T-helper 1 cell treated with Interleukin-12 subunit alpha and Interleukin-12 subunit beta and Interleukin-4 antibody, amounts not matched to agents 30 μg/mL and 1 μg/mL, for 36 hours (primary cell): ENCODE results near the gene CCDC122.
"Not testable (repeated sequence)": the region's sequence is repeated elsewhere in the genome, so short reads cannot be mapped to it uniquely, and the experiment has no call there.

ENCODE experiments used
- H3K27ac Mint-ChIP-seq: one replicate; pipeline ENCODE4 v1.8.0; 2021; ENCODE audit warnings: mild to moderate bottlenecking, mixed read lengths
- H3K27me3 Mint-ChIP-seq: one replicate; pipeline ENCODE4 v1.8.0; 2021; ENCODE audit warnings: low read depth, mixed read lengths
- H3K36me3 Mint-ChIP-seq: one replicate; pipeline ENCODE4 v1.8.0; 2021; ENCODE audit warnings: low read depth, mixed read lengths
- H3K4me1 Mint-ChIP-seq: one replicate; pipeline ENCODE4 v1.8.0; 2021; ENCODE audit warnings: low read depth, mixed read lengths
- H3K4me3 Mint-ChIP-seq: one replicate; pipeline ENCODE4 v1.8.0; 2021; ENCODE audit warnings: mild to moderate bottlenecking, moderate library complexity, mixed read lengths
- H3K9me3 Mint-ChIP-seq: one replicate; pipeline ENCODE4 v1.8.0; 2021; ENCODE audit warnings: mixed read lengths

The CCDC122 gene

DNA sequence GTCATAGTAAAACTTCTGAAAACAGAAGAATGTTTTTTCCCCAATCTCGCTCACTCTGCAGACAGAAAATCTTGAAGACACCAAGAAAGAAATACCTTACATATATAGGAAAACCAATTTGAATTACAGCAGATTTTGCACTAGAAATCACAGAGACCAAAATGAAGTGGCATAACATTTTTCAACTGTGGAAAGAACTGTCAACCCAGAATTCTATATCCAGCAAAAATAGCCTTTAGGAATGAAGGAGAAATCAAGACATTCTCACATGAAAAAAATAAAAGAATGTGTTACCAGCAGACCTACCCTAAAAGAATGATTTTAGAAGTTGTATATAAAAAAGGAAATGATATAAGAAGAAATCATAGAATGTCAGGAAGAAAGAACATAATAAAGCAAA, 28.7 kb downstream of the CCDC122 start:
- H3K9me3 Mint-ChIP-seq = peaks cover 37% of the 10 kb centered on the region
- H3K27ac Mint-ChIP-seq = no peak overlapping the region
- H3K4me1 Mint-ChIP-seq = no peaks in the 10 kb centered on the region
- peaks cover 1% of the 10 kb centered on the region for H3K36me3 Mint-ChIP-seq
- H3K4me3 Mint-ChIP-seq = no peak overlapping the region
- H3K27me3 Mint-ChIP-seq = peaks cover 4% of the 10 kb centered on the region

DNA sequence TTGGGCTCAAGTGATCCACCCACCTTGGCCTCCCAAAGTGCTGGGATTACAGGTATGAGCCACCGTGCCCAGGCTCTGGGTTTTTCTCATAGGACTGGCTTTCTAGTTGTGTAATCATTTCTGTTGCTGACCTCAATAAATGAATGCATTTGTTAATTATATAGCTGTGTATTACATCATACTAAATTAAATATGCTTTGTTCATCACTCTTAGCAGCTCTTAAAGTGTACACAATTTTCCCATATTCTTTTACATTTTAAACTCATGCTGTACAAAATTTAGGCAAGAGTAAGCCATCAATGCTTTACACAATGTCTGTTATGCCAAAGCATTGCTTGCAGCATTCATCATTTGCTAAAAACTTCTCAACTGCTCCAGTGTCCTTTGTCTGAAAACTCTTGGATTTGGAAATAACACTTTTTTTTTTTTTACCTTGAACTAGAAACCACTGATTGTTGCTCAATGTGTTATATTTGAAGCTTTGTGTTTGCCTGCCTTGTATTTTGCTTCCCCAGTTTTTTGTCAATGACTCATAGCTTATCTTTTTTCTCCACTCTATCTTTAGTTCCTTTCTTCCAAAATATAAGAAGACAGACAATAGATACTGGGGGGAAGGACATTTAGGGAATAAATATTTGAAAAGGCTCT, 31.4 kb downstream of the CCDC122 start:
- H3K36me3 Mint-ChIP-seq = peaks cover under 1% of the 10 kb centered on the region
- no peak overlapping the region for H3K4me3 Mint-ChIP-seq
- no peak overlapping the region for H3K27ac Mint-ChIP-seq
- peaks cover 16% of the 10 kb centered on the region for H3K27me3 Mint-ChIP-seq
- H3K4me1 Mint-ChIP-seq = no peaks in the 10 kb centered on the region
- H3K9me3 Mint-ChIP-seq = peaks cover 27% of the 10 kb centered on the region

DNA sequence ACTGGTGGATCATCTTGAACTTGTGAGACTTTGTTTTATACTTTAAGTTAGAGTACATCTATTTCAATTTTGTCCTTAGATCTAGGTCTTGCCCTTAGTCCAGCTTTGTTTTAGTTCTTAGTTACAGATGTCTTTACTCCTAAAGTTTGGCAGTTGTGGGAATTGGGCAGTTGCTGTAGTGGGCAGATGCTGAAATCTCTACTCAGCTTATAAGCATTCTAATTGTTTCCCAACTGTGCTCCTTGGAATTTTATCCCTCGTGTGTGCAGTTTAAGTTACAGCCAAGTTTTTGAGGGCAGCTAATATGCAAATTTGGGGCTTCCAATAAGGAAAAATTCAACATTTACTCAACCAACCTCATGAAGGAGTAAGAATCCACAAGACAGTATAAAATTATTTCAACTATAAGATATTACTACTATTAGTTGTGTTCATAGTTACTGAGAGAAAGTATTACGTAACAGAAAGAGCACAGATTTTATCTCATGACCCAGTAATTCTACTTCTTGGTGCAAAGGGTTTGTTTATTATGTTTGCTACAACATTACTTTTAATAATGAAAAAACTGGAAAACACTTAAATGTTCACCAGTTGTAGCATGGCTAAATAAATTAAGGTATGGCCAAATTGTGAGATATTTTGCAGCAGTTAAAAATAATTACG, 32.9 kb downstream of the CCDC122 start:
- Mint-ChIP-seq H3K4me1 (no peaks in the 10 kb centered on the region), H3K27ac (no peak overlapping the region), H3K27me3 (peaks cover 14% of the 10 kb centered on the region), H3K9me3 (peaks cover 15% of the 10 kb centered on the region), H3K4me3 (no peak overlapping the region), H3K36me3 (no peaks in the 10 kb centered on the region)

DNA sequence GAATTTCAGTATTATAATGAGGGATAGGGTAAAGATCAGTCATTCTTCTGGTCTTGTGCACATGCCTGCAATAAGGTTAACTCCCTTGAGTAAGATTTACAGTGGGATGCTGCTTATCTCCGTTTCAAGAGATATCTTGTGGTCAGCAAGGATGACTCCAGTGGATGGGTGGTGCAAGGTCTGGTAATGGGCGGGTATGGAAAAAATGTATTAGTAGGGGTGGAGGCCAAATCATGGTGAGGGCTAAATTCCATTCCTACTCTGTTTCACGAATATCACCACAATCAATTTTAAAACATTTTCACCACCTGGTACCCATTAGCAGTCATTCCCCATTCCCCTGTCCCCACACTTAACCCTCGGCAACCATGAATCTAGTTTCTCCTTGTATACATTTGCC, 40.6 kb downstream of the CCDC122 start:
- no peaks in the 10 kb centered on the region for H3K4me1 Mint-ChIP-seq
- no peak overlapping the region for H3K27ac Mint-ChIP-seq
- H3K4me3 Mint-ChIP-seq = no peak overlapping the region
- no peaks in the 10 kb centered on the region for H3K36me3 Mint-ChIP-seq
- no peaks in the 10 kb centered on the region for H3K9me3 Mint-ChIP-seq
- peaks cover 1% of the 10 kb centered on the region for H3K27me3 Mint-ChIP-seq

DNA sequence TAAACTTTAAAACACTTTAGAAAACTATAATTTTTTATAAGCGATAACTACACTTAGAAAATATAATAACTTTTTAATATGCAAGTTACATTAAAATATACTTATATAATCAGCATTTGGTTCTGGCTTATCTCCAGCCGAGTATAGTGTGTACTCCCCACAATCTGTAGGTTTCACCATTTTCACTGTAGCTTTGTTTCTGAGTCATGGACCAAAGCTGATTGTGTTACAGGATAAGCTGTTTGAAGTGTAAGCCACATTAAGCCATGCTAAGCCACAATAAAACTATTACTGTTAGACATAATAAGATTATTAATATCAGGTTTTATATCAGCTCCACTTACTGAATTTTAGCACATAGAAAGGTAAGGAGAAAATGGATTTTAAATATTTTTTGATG, 43.8 kb downstream of the CCDC122 start:
- H3K27me3 Mint-ChIP-seq = no peaks in the 10 kb centered on the region
- H3K4me3 Mint-ChIP-seq = no peak overlapping the region
- no peaks in the 10 kb centered on the region for H3K9me3 Mint-ChIP-seq
- H3K4me1 Mint-ChIP-seq = no peaks in the 10 kb centered on the region
- no peaks in the 10 kb centered on the region for H3K36me3 Mint-ChIP-seq
- H3K27ac Mint-ChIP-seq = no peak overlapping the region

DNA sequence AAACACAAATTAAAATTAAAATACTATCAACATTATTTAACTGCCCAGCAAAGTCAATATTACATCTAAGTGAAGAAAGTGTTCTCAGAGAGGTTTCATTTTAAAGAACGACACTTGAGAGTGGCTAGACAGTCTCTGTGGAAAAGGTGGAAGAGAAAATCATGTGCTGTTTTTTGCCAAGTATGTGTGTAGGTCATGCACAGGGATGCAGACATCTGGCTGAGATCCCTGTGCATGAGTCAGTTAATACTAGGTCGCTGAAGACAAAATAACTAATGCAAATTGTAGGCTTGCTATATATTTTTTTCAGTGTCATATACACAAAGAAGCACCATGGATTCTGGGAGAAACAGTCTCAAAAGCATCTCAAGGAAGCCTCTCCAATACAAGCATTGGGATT, 48.5 kb downstream of the CCDC122 start:
- H3K4me1 Mint-ChIP-seq = no peaks in the 10 kb centered on the region
- no peaks in the 10 kb centered on the region for H3K9me3 Mint-ChIP-seq
- H3K4me3 Mint-ChIP-seq = no peak overlapping the region
- H3K27ac Mint-ChIP-seq = no peak overlapping the region
- no peaks in the 10 kb centered on the region for H3K27me3 Mint-ChIP-seq
- H3K36me3 Mint-ChIP-seq = no peaks in the 10 kb centered on the region

DNA sequence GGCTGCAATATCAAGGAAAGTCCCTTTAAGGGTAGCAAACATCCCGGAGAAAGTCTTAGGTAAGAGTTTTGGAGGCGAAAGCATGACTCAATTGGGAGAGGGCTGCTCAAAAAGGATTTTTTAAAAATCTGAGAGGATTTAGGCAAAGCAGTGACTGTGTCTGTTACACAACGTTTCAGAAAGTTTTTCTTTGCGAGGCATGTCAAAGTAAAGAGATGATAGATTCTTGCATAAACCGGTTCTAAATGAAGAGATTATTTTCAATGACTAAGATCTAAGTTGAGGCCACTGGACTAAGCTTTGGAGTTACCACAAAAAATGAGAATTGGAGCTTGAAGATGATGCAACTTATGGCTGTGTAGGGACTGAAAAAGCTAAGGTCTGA, 49.1 kb downstream of the CCDC122 start:
- Mint-ChIP-seq H3K36me3 (no peaks in the 10 kb centered on the region), H3K27ac (no peak overlapping the region), H3K27me3 (no peaks in the 10 kb centered on the region), H3K9me3 (no peaks in the 10 kb centered on the region), H3K4me1 (no peaks in the 10 kb centered on the region), H3K4me3 (no peak overlapping the region)

DNA sequence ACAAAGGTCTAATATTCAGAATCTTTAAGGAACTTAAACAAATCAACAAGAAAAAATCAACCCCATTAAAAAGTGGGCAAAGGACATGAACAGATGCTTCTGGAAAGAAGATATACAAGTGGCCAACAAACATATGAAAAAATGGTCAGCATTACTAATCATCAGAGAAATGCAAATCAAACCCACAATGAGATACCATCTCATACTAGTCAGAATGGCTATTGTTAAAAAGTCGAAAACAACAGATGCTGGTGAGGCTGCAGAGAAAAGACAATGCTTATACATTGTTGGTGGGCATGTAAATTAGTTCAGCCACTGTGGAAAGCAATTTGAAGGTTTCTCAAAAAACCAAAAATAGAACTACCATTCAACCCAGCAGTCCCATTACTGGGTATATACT, 54.9 kb downstream of the CCDC122 start:
- not testable (repeated sequence) for H3K4me3 Mint-ChIP-seq, H3K27me3 Mint-ChIP-seq, H3K9me3 Mint-ChIP-seq, H3K36me3 Mint-ChIP-seq, H3K27ac Mint-ChIP-seq, H3K4me1 Mint-ChIP-seq

DNA sequence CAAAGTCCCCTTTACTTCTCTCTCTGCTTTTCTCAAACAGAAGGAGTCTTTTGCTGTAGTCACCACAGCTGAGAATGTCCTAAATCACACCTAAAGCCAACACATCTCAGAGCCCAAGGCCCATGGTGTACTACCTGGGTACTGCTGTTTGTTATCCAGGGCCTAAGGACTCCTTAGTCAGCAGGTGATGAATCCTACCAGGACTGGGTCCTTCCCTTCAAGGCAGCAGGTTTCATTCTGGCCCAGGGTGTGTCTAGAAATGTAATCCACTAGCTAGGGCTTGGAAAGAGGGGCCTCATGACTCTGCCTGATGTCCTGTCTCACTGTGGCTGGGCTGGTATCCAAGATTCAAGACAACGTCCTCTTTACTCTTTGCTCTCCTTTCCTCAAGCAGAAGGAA, 56.6 kb downstream of the CCDC122 start:
- Mint-ChIP-seq H3K9me3 (no peaks in the 10 kb centered on the region), H3K27ac (no peak overlapping the region), H3K36me3 (no peaks in the 10 kb centered on the region), H3K4me1 (no peaks in the 10 kb centered on the region), H3K27me3 (peaks cover 4% of the 10 kb centered on the region), H3K4me3 (no peak overlapping the region)

DNA sequence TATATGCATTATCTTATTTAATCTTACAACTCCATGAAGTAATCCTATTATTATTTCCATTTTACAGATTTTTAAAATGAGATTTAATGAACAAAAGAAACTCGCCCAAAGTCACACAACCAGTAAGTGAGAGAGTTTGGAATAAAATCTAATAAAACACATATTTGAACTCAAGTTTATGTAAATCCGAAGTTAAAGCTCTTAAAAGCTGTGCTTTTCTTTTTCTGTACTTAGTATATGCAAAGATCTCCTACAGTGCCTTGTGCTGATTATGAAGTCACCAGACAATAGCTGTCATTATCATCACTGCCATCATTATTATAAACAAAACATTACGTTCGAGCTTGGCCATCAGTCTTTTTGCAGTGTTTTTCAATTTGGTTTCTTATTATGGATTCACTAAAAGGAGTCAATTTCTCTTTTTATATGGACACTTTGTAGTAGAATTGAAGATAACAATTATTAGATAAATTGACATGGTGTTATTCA, 63.1 kb downstream of the CCDC122 start:
- Mint-ChIP-seq H3K4me1 (no peaks in the 10 kb centered on the region), H3K27me3 (peaks cover 36% of the 10 kb centered on the region)

DNA sequence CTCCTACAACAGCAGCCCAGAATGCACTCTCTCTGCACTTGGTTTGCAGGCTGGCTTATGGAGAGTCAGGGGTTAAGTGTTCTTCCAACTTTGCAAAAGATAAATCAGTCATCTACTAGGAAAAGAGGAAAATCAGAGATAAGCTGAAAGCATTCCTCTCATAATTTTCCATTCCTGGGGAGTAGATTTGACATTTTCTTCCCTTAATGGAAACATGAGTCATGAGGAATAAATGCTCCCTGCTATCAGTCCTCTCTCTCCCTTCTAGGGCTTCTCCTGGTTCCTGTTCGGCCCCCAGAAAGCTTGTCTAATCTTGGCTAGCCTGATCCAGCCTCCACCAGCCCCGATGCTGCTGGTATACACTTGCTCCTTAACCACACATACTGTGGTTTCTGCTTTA, 64.3 kb downstream of the CCDC122 start:
- H3K36me3 Mint-ChIP-seq = no peaks in the 10 kb centered on the region
- H3K27me3 Mint-ChIP-seq = peaks cover 36% of the 10 kb centered on the region
- no peaks in the 10 kb centered on the region for H3K9me3 Mint-ChIP-seq
- H3K4me1 Mint-ChIP-seq = no peaks in the 10 kb centered on the region
- no peak overlapping the region for H3K27ac Mint-ChIP-seq
- no peak overlapping the region for H3K4me3 Mint-ChIP-seq

More for the DNA sequence above, 63.1 kb downstream of the CCDC122 start:
- Mint-ChIP-seq H3K36me3 (no peaks in the 10 kb centered on the region), H3K27ac (no peak overlapping the region), H3K4me3 (no peak overlapping the region), H3K9me3 (no peaks in the 10 kb centered on the region)

DNA sequence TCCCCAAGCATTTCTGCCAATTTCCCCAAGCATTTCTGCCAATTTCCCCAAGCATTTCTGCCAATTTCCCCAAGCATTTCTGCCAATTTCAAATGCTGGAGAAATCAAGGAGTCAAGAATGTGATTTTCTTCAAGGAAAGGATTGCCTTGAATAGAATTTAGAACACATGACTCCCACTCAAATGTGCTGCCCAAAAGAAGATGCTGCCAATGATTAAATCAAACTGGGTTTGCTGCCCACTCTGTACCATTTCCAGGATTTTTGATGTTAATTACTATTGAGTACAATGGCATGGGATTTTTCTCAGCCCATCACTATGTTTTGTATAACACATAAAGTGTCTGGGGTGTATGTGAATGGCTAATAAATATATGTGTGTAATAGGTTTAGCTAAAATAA, 70.9 kb downstream of the CCDC122 start:
- peaks cover 17% of the 10 kb centered on the region for H3K27me3 Mint-ChIP-seq
- no peaks in the 10 kb centered on the region for H3K36me3 Mint-ChIP-seq
- H3K27ac Mint-ChIP-seq = no peak overlapping the region
- no peak overlapping the region for H3K4me3 Mint-ChIP-seq
- H3K4me1 Mint-ChIP-seq = peaks cover 3% of the 10 kb centered on the region
- H3K9me3 Mint-ChIP-seq = no peaks in the 10 kb centered on the region

DNA sequence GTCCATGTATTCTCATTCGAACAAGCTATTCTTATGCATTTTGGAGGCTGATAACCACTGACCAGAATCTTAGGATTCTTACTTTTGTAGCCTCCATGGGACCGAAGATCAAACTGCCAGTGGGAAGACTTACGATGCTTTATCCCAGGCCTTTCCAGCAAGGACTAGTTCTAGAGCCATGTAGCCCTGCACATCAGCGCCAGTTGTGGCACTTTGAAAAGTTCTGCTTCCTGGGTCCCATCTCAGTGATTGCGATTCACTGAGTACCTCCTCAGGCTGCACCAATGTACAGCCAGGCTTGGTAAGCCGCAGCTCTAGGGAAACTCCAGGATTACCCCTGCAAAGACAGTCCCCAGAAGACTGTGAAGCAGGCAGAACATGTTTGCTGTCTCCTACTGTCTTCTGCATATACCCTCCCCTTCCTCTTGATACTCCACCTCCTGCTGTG, 73.8 kb downstream of the CCDC122 start:
- Mint-ChIP-seq H3K9me3 (no peaks in the 10 kb centered on the region), H3K36me3 (no peaks in the 10 kb centered on the region), H3K4me3 (no peak overlapping the region), H3K27me3 (peaks cover 8% of the 10 kb centered on the region), H3K4me1 (peaks cover 3% of the 10 kb centered on the region), H3K27ac (no peak overlapping the region)

DNA sequence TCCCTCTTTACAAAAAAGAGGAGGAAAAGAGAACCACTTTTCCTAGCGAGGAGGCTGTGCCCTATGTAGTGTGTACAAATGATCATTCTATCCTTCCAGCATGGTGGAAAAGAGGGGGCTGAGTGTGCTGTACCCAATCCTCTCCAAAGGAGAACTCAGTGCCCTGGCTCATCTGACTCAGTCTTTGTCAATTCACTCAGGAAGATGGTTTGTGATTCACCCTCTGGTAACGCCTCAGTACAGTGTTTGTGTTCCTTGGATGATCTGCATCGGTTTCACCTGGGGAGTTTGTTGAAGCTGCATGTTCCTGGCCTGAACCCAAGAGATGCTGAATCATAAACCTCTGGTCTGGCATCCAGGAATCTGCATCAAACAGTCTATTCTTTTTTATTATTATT, 74.5 kb downstream of the CCDC122 start:
- no peaks in the 10 kb centered on the region for H3K36me3 Mint-ChIP-seq
- H3K4me1 Mint-ChIP-seq = peaks cover 3% of the 10 kb centered on the region
- H3K27me3 Mint-ChIP-seq = peaks cover 8% of the 10 kb centered on the region
- no peaks in the 10 kb centered on the region for H3K9me3 Mint-ChIP-seq
- H3K4me3 Mint-ChIP-seq = no peak overlapping the region
- no peak overlapping the region for H3K27ac Mint-ChIP-seq

DNA sequence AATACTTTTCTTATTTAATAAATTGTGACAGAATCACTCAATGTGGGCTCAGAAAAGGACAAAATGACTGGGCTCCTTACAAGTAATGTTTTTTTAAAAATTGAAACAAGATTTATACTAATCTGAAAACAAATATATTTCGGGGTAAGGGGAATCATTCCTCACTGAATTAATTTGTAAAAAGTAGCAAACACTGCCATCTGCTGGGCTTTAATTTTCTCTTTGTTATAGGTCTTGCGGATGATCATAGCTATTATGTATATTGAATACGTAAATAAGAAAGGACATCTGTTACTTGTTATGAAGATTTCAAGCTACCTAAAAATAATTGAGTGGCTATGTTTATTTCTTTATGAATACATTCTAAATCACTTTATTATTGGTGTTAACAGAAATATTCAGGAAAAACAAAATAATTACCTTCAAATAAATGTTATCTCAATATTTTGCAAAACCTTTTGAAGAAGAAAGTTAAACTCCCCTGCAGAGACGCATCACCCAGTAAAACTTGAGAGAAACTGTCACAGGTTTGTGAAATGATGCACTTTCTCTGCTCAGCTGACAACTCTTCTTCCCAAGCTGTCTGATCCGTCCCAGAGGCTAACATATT, 75.0 kb downstream of the CCDC122 start:
- Mint-ChIP-seq H3K27me3 (peaks cover 11% of the 10 kb centered on the region), H3K4me1 (peaks cover 3% of the 10 kb centered on the region), H3K4me3 (no peak overlapping the region), H3K27ac (no peak overlapping the region), H3K9me3 (no peaks in the 10 kb centered on the region), H3K36me3 (no peaks in the 10 kb centered on the region)
